GM12801 (cell line): ENCODE results near the gene MBNL1.

Source experiments
- CTCF ChIP-seq: IDR thresholded peaks from one replicate; pipeline ENCODE4 v1.5.1; 2011; ENCODE audit warnings: control low read depth; ENCODE audit not compliant: insufficient read length; ENCODE audit errors: extremely low read depth

MBNL1 gene, protein sequence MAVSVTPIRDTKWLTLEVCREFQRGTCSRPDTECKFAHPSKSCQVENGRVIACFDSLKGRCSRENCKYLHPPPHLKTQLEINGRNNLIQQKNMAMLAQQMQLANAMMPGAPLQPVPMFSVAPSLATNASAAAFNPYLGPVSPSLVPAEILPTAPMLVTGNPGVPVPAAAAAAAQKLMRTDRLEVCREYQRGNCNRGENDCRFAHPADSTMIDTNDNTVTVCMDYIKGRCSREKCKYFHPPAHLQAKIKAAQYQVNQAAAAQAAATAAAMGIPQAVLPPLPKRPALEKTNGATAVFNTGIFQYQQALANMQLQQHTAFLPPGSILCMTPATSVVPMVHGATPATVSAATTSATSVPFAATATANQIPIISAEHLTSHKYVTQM

GRCh38 chr3:152268555-152269055, at the start of gene MBNL1:
Gene MBNL1 (plus strand): TSS chr3:152268929. CDS start chr3:152300194, 31,265 bp downstream.
- TF ChIP-seq CTCF: no peak

- TF ChIP-seq CTCF: no peak
These were observed 49.5 kb upstream of the MBNL1 start for GRCh38 chr3:152219216-152219615.

DNA sequence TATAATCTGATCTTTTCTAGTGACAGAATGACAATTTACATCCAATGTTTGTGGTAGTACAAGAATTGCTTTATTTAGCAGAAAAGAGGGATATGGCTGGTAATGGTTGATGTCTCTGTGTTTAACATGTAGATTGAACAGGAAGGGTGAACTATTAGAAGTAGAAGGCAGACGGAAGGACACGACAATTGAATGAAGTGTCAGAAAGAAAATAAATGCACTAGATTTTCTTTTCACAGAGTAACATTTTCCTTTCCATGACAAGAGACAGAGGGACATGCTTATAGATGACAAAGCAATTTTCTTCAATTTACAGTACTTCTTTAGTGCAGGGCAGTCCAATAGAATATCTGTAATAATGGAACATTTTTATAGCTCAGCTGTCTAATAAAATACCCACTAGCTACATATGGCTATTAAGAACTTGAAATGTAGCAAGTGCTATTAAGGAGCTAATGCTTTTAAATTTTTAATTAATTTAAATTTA, 48.9 kb upstream of the MBNL1 start:
- TF ChIP-seq CTCF: no peak

DNA sequence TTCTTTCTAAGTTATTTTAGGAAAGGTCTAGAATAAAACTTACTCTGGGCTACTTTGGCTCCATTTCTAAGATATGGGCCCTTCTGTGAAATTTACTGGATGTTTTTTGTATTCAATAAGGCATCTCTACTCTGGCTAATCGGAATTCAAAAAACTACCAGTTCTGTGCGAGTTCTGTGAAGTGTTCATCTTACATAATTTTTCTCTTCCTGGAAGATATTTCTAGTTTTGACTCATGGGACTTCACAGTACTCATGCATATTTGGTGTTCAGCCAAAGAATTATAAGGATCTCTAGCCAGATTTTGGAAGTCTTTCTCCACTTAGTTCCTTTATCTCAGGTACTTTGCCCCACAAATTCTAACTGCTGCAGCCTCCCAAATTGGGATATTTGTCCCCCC, 46.4 kb upstream of the MBNL1 start:
- no peak for TF ChIP-seq CTCF

DNA sequence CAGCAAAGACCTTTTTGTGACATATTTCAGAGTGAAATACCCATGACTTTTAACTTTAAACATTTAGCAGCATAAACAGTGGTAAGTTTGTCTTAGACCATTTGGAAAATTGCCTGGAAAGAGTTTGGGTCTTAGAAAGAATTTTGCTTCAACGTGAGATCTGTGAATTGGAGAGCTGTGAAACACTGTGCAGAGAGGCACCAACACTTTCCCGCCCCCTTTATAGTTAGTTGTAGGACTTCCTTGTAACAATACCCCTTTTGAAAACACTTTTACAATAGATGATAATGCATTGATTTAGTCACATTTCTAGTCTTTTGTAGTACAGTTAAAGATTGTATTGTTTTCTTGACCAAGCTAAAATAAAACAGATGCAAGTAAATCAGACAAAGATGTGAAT, 43.5 kb upstream of the MBNL1 start:
- no peak for TF ChIP-seq CTCF

DNA sequence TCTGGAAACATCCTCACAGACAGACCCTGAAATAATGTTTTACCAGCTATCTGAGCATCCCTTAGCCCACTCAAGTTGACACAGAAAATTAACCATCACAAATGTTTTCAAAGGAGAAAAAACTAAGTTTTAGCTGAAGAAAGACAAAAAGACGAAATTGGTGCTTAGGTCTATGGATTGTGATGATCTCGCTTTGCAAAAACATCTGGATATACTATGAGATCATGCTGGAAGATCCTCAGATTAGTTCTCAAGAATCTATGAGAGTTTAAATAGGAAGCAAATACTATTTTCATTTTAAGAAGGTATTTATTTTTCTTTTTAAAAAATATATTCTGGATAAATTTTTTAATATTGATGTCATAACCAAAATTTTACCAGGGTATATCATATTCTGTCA, 42.6 kb upstream of the MBNL1 start:
- TF ChIP-seq CTCF: no peak

GRCh38 chr3:152227027-152227426, 41.7 kb upstream of the MBNL1 start:
- TF ChIP-seq CTCF: no peak
